ENCODE measurements around the gene DNM3.
"Not testable (repeated sequence)": the region's sequence is repeated elsewhere in the genome, so short reads cannot be mapped to it uniquely, and the experiment has no call there.

DNA sequence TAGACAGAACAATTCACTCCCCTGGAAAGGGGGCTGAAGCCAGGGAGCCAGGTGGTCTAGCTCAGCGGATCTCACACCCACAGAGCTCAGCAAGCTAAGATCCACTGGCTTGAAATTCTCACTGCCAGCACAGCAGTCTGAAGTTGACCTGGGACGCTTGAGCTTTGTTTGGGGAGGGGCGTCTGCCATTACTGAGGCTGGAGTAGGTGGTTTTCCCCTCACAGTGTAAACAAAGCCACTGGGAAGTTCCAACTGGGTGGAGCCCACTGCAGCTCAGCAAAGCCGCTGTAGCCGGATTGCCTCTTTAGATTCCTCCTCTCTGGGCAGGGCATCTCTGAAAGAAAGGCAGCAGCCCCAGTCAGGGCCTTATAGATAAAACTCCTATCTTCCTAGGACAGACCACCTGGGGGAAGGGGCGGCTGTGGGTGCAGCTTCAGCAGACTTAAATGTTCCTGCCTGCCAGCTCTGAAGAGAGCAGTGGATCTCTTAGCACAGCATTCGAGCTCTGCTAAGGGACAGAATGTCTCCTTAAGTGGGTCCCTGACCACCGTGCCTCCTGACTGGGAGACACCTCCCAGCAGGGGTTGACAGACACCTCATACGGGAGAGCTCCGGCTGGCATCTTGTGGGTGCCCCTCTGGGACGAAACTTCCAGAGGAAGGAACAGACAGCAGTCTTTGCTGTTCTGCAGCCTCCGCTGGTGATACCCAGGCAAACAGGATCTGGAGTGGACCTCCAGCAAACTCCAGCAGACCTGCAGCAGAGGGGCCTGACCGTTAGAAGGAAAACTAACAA is 183.8 kb downstream of the DNM3 start:
- TF ChIP-seq, protein P1, sequence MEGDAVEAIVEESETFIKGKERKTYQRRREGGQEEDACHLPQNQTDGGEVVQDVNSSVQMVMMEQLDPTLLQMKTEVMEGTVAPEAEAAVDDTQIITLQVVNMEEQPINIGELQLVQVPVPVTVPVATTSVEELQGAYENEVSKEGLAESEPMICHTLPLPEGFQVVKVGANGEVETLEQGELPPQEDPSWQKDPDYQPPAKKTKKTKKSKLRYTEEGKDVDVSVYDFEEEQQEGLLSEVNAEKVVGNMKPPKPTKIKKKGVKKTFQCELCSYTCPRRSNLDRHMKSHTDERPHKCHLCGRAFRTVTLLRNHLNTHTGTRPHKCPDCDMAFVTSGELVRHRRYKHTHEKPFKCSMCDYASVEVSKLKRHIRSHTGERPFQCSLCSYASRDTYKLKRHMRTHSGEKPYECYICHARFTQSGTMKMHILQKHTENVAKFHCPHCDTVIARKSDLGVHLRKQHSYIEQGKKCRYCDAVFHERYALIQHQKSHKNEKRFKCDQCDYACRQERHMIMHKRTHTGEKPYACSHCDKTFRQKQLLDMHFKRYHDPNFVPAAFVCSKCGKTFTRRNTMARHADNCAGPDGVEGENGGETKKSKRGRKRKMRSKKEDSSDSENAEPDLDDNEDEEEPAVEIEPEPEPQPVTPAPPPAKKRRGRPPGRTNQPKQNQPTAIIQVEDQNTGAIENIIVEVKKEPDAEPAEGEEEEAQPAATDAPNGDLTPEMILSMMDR (IDR thresholded peaks at IDR 0.05 in 2 of 3, conservative IDR thresholded peaks at IDR 0.05 in 1 of 3; ENCODE audit: control insufficient read depth in 2 of 3, extremely low read depth in 1 of 3, insufficient read depth in 1 of 3, low read depth in 3 of 3, low read length in 3 of 3) = not testable (repeated sequence)
- TF ChIP-seq, protein P2, sequence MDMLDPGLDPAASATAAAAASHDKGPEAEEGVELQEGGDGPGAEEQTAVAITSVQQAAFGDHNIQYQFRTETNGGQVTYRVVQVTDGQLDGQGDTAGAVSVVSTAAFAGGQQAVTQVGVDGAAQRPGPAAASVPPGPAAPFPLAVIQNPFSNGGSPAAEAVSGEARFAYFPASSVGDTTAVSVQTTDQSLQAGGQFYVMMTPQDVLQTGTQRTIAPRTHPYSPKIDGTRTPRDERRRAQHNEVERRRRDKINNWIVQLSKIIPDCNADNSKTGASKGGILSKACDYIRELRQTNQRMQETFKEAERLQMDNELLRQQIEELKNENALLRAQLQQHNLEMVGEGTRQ (IDR thresholded peaks at IDR 0.05; ENCODE audit: borderline replicate concordance, low read depth, low read length) = not testable (repeated sequence)
- TF ChIP-seq, protein P3, sequence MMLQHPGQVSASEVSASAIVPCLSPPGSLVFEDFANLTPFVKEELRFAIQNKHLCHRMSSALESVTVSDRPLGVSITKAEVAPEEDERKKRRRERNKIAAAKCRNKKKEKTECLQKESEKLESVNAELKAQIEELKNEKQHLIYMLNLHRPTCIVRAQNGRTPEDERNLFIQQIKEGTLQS (IDR thresholded peaks at IDR 0.05; ENCODE audit: borderline replicate concordance, extremely low read depth, low read depth, low read length) = not testable (repeated sequence)
- TF ChIP-seq YY1 (IDR thresholded peaks at IDR 0.05; ENCODE audit: low read depth, low read length); POLR2A (IDR thresholded peaks at IDR 0.05; ENCODE audit: low read depth, low read length); ASH2L (IDR thresholded peaks at IDR 0.05; ENCODE audit: borderline replicate concordance, low read depth); FOXK2 (IDR thresholded peaks at IDR 0.05): not testable (repeated sequence)

All from GM12878 (cell line).